T-cell (primary cell): Measurements from ENCODE around the gene OR13C9. TPM values are rescaled to one million over a fixed set of nuclear protein-coding genes. Genes with fewer than 3 reads are reported as not detected.

Experiments
- ATAC-seq, 4 experiments: fragments of 200-7000 bp in 3 of 4; fragments of 150-1000 bp in 1 of 4; cut with Tn5 transposase; replicated peaks in 1 of 4; 1 replicate in 3 of 4; 2 replicates in 1 of 4; pipeline ENCODE4 v1.10.0; 2021; ENCODE audit warnings: moderate library complexity in 3 of 4, mild to moderate bottlenecking in 2 of 4, moderate number of reproducible peaks in 1 of 4
- CTCF ChIA-PET, 2 donors: fragments of 300-600 bp; sonication (Branson Sonifier 250); formaldehyde crosslinking; loops; one replicate each; lab custom pipeline; 2022; ENCODE audit warnings: antibody characterized with exemption in 2 of 2; lab: Charles Lee
- POLR2A ChIA-PET, 2 donors: fragments of 300-600 bp; sonication (Branson Sonifier 250); formaldehyde crosslinking; loops; one replicate each; lab custom pipeline; 2022; ENCODE audit warnings: antibody characterized with exemption in 2 of 2; lab: Charles Lee
- DNase-seq, 35 experiments: peaks; one replicate each; pipeline versions ENCODE4 v3.0.0 to v3.0.0-alpha.2; 2013 to 2023
- H3K27ac ChIP-seq: one replicate; pipeline ENCODE4 v1.5.1; 2013; ENCODE audit warnings: low read length
- H3K27me3 ChIP-seq, 2 experiments: replicated peaks in 1 of 2; 1 replicate in 1 of 2; 2 replicates in 1 of 2; pipeline versions ENCODE4 v1.6.1 to v1.7.0; 2013; ENCODE audit warnings: low read length in 1 of 2, mixed read lengths in 1 of 2; ENCODE audit not compliant: control insufficient read depth in 2 of 2, insufficient read depth in 2 of 2; ENCODE audit errors: extremely low read depth in 1 of 2
- H3K36me3 ChIP-seq, 2 donors: 1 replicate in 1 of 2; 2 replicates in 1 of 2; pipeline versions ENCODE4 v1.6.1 to v1.7.0; 2013; ENCODE audit warnings: low read length in 1 of 2; ENCODE audit not compliant: control insufficient read depth in 2 of 2, insufficient read depth in 1 of 2; ENCODE audit errors: extremely low read depth in 1 of 2
- H3K4me1 ChIP-seq, 2 experiments: 1 replicate in 1 of 2; 2 replicates in 1 of 2; pipeline versions ENCODE4 v1.6.1 to v1.7.0; 2013; ENCODE audit warnings: low read length in 2 of 2, mixed read lengths in 1 of 2; ENCODE audit not compliant: insufficient read depth in 2 of 2, control insufficient read depth in 1 of 2; ENCODE audit errors: extremely low read depth in 1 of 2
- H3K4me3 ChIP-seq, 2 donors: 1 replicate in 1 of 2; 2 replicates in 1 of 2; pipeline versions ENCODE4 v1.5.1 to v1.7.0; 2013; ENCODE audit warnings: mild to moderate bottlenecking in 2 of 2, low read length in 1 of 2, moderate library complexity in 1 of 2; ENCODE audit not compliant: control insufficient read depth in 1 of 2; ENCODE audit errors: extremely low read depth in 1 of 2
- H3K9me3 ChIP-seq: 2 replicates; pipeline ENCODE4 v1.7.0; 2013
- H3K27ac Mint-ChIP-seq, 2 donors: one replicate each; pipeline ENCODE4 v1.8.0; 2020 to 2021; ENCODE audit warnings: mild to moderate bottlenecking in 2 of 2, mixed read lengths in 2 of 2
- H3K27me3 Mint-ChIP-seq, 2 donors: one replicate each; pipeline ENCODE4 v1.8.0; 2021 to 2022; ENCODE audit warnings: mixed read lengths in 2 of 2
- H3K36me3 Mint-ChIP-seq: one replicate; pipeline ENCODE4 v1.8.0; 2021; ENCODE audit warnings: mixed read lengths
- H3K4me1 Mint-ChIP-seq, 3 donors: one replicate each; pipeline ENCODE4 v1.8.0; 2020 to 2022; ENCODE audit warnings: mixed read lengths in 3 of 3, mild to moderate bottlenecking in 1 of 3
- H3K4me3 Mint-ChIP-seq, 3 donors: one replicate each; pipeline ENCODE4 v1.8.0; 2020 to 2022; ENCODE audit warnings: mild to moderate bottlenecking in 3 of 3, mixed read lengths in 3 of 3, moderate library complexity in 3 of 3
- H3K9me3 Mint-ChIP-seq, 3 donors: one replicate each; pipeline ENCODE4 v1.8.0; 2020 to 2022; ENCODE audit warnings: mixed read lengths in 3 of 3
- WGBS: methylation state at CpG from one replicate; pipeline ENCODE4 v1.1.5; 2013; ENCODE audit warnings: missing lambda C conversion rate; ENCODE audit not compliant: insufficient coverage; 5-methylcytosine and 5-hydroxymethylcytosine counted together
- total RNA-seq, 35 experiments: library from RNA in 6 of 35; stranded (reverse) in 6 of 35; fragments of 120-200 nt in 1 of 35; gene quantifications; one replicate each; pipeline versions ENCODE4 v1.2.1 to v1.2.4 and lab custom pipeline; 2013 to 2026

OR13C9 gene
- total RNA-seq, 5 donors from 2014 or later (not counting 1 experiment from before 2014, with no cell fraction given), result not detected

- no peaks in the 10 kb centered on the region for H3K9me3 ChIP-seq
- no peak for DNase-seq
- H3K27me3 ChIP-seq, result no peaks in the 10 kb centered on the region
- Mint-ChIP-seq H3K4me3 (no peak within 1 kb of the TSS), H3K27me3 (no peaks in the 10 kb centered on the region), H3K4me1 (no peaks in the 10 kb centered on the region), H3K27ac (no peak within 1 kb of the TSS), H3K9me3 (peaks cover 5 to 24% (median 22%) of the 10 kb centered on the region in 3 donors), H3K36me3 (no peaks in the 10 kb centered on the region)
- POLR2A ChIA-PET, result no interaction called here
- ATAC-seq, result no peak
- WGBS, result no CpG with 5 or more reads among the region's 4 CpGs
- no peak within 1 kb of the TSS for H3K27ac ChIP-seq
- no peaks in the 10 kb centered on the region for H3K36me3 ChIP-seq
- H3K4me3 ChIP-seq, result no peak within 1 kb of the TSS
- H3K4me1 ChIP-seq, result no peaks in the 10 kb centered on the region
- CTCF ChIA-PET, result no interaction called here
Measured at GRCh38 chr9:104568868-104569267, 49.1 kb downstream of the OR13C9 start, which contains the start of gene OR13C8. OR13C8 (plus strand) TSS chr9:104569168; CDS start chr9:104569168, 0 bp downstream.

Other genes with a start within 250 kb of the OR13C9 start
- gene OR13F1, start 113.9 kb downstream of the OR13C9 start, total RNA-seq, result not detected
- gene OR13C4, start 91.0 kb downstream of the OR13C9 start, total RNA-seq, result not detected
- gene OR13C3, start 81.3 kb downstream of the OR13C9 start, total RNA-seq, result not detected
- gene OR13C8, start 49.0 kb downstream of the OR13C9 start, total RNA-seq, result not detected
- not detected for gene OR13C5, start 18.8 kb downstream of the OR13C9 start, total RNA-seq
- not detected for gene OR13C2, start 12.6 kb downstream of the OR13C9 start, total RNA-seq
- not detected for gene OR13D1, start 76.3 kb upstream of the OR13C9 start, total RNA-seq
- 10 to 100 TPM in 1 of 5 donors, 1 to 10 TPM in 4; 6.8 to 10.5 (median 9.8) TPM for gene NIPSNAP3A, start 129.5 kb upstream of the OR13C9 start, total RNA-seq
- 1 to 10 TPM in 4 of 5 donors, under 1 TPM in 1; 0.84 to 2.0 (median 1.2) TPM for gene NIPSNAP3B, start 145.9 kb upstream of the OR13C9 start, total RNA-seq